SU-DHL-6 (cell line): ENCODE results near the gene PTPN12.

Experiments used
- EZH2phosphoT487 ChIP-seq: fragments of 200-600 bp; sonication (generic), shearing (Covaris generic); conservative IDR thresholded peaks from 2 replicates; pipeline ENCODE4 v1.6.1; 2018; ENCODE audit warnings: mild to moderate bottlenecking, antibody characterized with exemption, low read length, moderate library complexity, mixed read lengths
- TF ChIP-seq, protein P1 (sequence below): fragments of 200-600 bp; sonication (generic); IDR thresholded peaks from one replicate; pipeline ENCODE4 v1.5.1; 2017; ENCODE audit warnings: antibody characterized with exemption, mild to moderate bottlenecking, low read length, moderate library complexity; ENCODE audit not compliant: insufficient read depth, poor library complexity, severe bottlenecking

DNA sequence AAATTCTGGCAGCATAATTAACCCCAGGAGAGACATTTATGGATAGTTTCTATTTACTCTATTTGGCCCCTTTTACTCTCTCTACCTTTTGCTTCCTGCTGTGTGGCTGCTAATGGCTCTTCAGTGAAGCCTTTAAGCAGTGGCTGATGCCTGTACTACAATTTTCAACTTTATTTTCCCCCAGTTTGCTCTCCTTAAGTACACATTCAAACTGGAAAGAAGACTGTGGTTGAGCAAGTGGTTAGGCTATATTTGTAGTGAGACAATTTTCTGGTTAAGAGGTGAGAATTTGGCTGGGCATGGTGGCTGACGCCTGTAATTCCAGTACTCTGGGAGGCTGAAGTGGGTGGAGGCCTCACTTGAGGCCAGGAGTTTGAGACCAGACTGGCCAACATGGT is 150.7 kb downstream of the PTPN12 start:
- TF ChIP-seq, protein P1, sequence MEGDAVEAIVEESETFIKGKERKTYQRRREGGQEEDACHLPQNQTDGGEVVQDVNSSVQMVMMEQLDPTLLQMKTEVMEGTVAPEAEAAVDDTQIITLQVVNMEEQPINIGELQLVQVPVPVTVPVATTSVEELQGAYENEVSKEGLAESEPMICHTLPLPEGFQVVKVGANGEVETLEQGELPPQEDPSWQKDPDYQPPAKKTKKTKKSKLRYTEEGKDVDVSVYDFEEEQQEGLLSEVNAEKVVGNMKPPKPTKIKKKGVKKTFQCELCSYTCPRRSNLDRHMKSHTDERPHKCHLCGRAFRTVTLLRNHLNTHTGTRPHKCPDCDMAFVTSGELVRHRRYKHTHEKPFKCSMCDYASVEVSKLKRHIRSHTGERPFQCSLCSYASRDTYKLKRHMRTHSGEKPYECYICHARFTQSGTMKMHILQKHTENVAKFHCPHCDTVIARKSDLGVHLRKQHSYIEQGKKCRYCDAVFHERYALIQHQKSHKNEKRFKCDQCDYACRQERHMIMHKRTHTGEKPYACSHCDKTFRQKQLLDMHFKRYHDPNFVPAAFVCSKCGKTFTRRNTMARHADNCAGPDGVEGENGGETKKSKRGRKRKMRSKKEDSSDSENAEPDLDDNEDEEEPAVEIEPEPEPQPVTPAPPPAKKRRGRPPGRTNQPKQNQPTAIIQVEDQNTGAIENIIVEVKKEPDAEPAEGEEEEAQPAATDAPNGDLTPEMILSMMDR, result no peak
- TF ChIP-seq EZH2phosphoT487, result no peak
